GM19099 (cell line): Measurements from ENCODE around the gene CLN6.

Source experiments
- POLR2A ChIP-seq: IDR thresholded peaks from 3 replicates; pipeline ENCODE4 v1.6.1; 2011; ENCODE audit warnings: low read depth; ENCODE audit not compliant: insufficient read length; ENCODE audit errors: extremely low read depth

Gene CLN6

GRCh38 chr15:68232449-68232848, 2.9 kb upstream of the CLN6 start:
- no peak for TF ChIP-seq POLR2A

DNA sequence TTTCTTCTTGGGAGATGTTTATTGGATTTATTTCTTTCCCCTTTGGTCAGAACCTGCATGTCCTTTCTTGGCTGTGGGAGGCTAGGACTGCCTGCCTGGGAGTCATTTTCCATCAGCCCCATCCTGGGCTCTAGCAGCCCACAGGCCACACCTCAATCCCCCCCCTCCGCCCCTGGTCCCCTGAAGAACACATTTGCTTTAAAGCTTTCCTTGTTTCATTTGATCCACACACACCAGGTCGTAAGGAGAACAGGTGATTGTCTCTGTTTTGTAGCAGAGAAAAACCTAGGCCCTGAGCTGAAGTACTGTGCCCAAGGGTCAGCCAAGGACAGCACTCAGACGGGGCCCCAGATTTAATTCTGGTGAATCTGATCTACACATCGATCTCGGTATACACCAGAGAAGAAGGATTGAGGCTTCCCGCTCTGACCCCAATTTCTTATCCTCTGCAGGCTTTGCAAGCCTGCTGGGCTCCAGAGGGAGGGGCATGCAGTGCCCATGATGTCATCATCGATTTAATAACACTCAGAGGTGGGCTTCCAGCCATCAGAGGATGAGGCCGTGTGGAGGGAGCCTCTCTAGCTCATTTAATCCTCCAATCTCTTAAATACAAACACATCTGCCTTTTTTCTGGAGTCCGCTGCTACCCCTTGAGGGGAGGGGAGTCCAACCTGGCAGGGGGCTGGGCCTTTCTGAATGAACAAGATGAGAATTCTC, 1.7 kb upstream of the CLN6 start:
- no peak for TF ChIP-seq POLR2A

- TF ChIP-seq POLR2A = no peak
These were observed 901 bp upstream of the CLN6 start for GRCh38 chr15:68230157-68231100.

GRCh38 chr15:68228971-68229385, 550 bp downstream of the CLN6 start:
- no peak for TF ChIP-seq POLR2A

DNA sequence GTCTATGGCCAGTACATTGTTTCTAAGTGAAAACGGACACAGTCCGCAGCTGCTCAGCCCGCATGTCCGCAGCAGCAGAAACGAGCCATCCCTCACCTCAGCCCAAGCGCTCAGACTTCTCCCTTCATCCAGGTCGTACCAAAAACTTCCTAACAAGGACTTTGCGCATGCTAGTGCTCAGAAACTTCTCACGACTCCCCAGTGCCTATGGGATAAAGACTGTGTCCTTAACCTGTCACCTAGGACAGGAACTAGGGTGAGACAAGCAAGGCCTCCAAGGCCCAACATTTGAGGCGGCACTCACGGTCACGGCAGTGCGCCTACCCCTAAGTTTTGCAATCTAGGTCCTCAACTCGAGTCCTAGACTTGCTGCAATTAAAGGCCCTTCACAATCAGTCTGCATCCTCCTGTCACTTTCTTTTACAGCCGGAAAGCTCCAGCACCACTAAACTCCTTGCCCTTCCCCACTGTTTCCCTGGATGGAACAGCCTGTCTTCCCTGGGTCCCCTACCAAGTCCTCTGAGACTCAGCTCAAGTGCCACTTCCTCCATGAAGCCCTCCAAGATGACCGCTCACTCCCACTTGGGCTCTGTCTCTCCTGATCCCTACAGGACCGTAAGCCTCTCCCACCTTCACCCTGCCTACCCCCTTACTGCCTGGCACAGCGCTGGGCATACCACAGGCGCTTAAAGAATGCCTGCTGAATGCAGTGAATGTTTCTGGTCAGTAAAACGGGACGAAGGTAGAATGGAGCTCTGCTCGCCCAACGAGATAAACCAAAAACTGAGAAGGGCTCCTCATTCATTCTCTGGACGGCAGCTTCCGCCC, 1.2 kb downstream of the CLN6 start:
- TF ChIP-seq POLR2A = no peak

GRCh38 chr15:68227643-68228142, 1.8 kb downstream of the CLN6 start:
- no peak for TF ChIP-seq POLR2A

DNA sequence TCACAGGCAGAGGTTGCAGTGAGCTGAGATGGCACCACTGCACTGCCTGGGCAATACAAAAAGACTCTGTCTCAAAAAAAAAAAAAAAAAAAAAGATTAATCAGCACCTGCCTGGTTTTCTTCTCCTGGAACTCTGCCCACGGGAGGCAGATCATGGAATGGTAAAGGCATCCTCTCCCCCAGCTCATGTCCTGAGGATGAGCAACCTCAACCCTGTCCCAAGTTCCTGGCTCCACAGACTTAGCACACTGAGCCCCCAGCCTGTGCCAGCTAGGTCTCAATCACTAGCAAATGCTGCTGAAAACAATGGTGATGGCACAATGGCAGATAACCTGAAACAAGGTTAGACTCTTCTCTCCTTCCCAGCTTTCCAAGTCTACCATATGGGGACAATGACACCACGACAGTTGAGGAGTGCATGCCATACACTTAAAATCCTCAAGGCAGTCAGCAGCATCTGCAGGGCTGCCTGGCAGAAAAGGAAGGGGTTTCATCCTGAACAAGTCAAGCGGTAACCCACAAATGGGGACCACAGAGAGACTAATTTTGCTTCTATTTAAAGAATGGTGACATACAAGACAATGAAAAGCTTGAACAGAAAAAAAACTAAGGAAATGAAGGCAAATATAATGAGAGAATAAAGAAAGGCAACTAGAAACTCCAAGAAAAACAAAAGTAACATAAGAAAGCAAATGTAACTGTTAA, 4.8 kb downstream of the CLN6 start:
- TF ChIP-seq POLR2A = no peak

- no peak for TF ChIP-seq POLR2A
These were observed 5.4 kb downstream of the CLN6 start for GRCh38 chr15:68224108-68224507.

- TF ChIP-seq POLR2A = no peak
These were observed 6.4 kb downstream of the CLN6 start for GRCh38 chr15:68223171-68223570.

DNA sequence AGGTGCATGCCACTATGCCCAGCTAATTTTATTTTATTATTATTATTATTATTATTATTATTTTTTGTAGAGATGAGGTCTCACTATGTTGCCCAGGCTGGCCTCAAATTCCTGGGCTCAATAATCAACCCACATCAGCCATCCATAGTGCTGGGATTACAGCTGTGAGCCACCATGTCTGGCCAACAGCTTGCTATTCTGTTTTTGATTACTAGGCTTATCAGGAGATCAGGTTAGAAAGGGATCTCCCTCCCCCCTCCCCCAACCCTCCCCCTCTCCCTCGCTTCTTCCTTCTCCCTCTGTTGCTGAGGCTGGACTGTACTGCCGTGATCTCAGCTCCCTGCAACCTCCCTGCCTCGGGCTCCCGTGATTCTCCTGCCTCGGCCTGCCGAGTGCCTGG, 8.6 kb downstream of the CLN6 start:
- no peak for TF ChIP-seq POLR2A

- TF ChIP-seq POLR2A = no peak
These were observed 9.0 kb downstream of the CLN6 start for GRCh38 chr15:68220489-68220888.

- TF ChIP-seq POLR2A = no peak
These were observed 10.4 kb downstream of the CLN6 start for GRCh38 chr15:68218847-68219798.

DNA sequence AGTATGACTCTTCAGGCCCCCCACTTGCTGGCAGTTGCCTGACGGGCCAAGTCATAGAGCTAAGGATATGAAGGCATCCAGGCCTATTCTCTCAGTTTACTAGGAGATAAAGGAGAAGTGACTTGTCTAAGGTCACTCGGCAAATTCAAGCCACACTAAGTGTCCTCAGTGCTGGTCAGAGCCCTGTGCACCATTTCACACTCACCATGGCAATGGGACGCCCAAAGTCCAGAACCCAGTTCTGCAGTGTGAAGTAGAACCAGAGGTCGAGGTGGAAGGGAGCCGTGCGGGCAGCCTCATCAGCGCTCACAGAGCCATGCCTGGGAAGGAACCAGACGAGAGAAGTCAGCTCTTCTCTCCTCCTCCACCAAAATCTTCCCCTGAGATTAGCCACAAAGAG, 11.2 kb downstream of the CLN6 start:
- no peak for TF ChIP-seq POLR2A
